Ectodermal cell (in vitro differentiated cells): ENCODE results near the gene ENPP1. TPM values are rescaled to one million over a fixed set of nuclear protein-coding genes. Genes with fewer than 3 reads are reported as not detected.

Experiments
- H3K27ac ChIP-seq: 2 replicates; pipeline ENCODE4 v1.7.0; 2013; ENCODE audit warnings: mild to moderate bottlenecking, low read depth, low read length; ENCODE audit not compliant: insufficient read depth, poor library complexity, severe bottlenecking
- H3K27me3 ChIP-seq: 2 replicates; pipeline ENCODE4 v1.7.0; 2013; ENCODE audit warnings: mild to moderate bottlenecking, low read length; ENCODE audit not compliant: insufficient read depth, control insufficient read depth, poor library complexity, severe bottlenecking
- H3K36me3 ChIP-seq: one replicate; pipeline ENCODE4 v1.7.0; 2013; ENCODE audit warnings: low read length; ENCODE audit not compliant: control insufficient read depth, insufficient read depth
- H3K4me1 ChIP-seq: one replicate; pipeline ENCODE4 v1.7.0; 2013; ENCODE audit warnings: low read length; ENCODE audit not compliant: control insufficient read depth, insufficient read depth
- H3K4me3 ChIP-seq: 2 replicates; pipeline ENCODE4 v1.7.0; 2013; ENCODE audit warnings: low read depth, low read length, control low read depth; ENCODE audit not compliant: insufficient read depth
- H3K9me3 ChIP-seq: 2 replicates; pipeline ENCODE4 v1.7.0; 2013; ENCODE audit warnings: mild to moderate bottlenecking, low read length, moderate library complexity; ENCODE audit not compliant: control insufficient read depth
- WGBS, 2 experiments: methylation state at CpG; one replicate each; pipeline ENCODE4 v1.1.7; 2013; ENCODE audit warnings: missing lambda C conversion rate in 2 of 2; 5-methylcytosine and 5-hydroxymethylcytosine counted together
- polyA plus RNA-seq, 4 experiments: library from polyadenylated mRNA; stranded (reverse); fragments of 50-300 nt; gene quantifications; one replicate each; pipeline ENCODE4 v1.2.3, GENCODE V29; 2013

ENPP1 gene
- 6.2 TPM for polyA plus RNA-seq (2013, experiment 1 of 4)
- polyA plus RNA-seq (2013, experiment 2 of 4): 7.4 TPM
- 5.4 TPM for polyA plus RNA-seq (2013, experiment 3 of 4)
- 5.7 TPM for polyA plus RNA-seq (2013, experiment 4 of 4)

DNA sequence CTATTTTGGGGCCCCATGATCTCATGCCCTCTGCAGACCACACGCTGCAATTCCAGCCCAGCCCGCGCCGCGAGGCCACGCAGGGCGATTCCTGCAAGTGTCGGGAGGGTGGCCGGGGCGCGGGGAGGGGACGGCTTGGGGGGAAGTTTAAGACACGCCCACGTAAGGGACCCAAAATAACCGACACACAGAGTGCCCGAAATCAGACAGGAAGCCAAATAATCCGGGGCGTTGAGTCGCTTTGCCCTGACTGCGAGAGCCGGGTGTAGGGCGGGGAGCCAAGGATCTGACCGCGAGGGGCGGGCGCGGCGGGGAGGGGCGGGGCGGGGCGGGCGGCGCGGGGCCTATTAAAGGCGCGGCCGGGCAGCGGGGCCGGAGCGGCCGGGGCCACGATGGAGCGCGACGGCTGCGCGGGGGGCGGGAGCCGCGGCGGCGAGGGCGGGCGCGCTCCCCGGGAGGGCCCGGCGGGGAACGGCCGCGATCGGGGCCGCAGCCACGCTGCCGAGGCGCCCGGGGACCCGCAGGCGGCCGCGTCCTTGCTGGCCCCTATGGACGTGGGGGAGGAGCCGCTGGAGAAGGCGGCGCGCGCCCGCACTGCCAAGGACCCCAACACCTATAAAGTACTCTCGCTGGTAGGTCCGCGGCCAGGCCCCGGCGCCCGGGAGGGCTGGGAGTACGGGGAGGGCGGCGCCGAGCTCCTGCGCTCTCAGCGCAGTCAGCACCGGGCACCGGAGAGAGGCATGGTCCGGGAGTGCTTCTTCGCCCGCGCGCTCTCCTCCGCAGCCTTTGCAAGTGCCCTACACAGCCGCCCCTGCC, at the start of gene ENPP1:
Gene ENPP1 (plus strand): TSS at position 377 of the 816 bp plus-strand sequence. CDS start 16 bp downstream, at position 393.
- H3K27me3 ChIP-seq: peaks cover 27% of the 10 kb centered on the region
- no peak within 1 kb of the TSS for H3K27ac ChIP-seq
- 0 to 1% methylated on average over 94 to 99 of the region's 99 CpGs for WGBS, 2 experiments

DNA sequence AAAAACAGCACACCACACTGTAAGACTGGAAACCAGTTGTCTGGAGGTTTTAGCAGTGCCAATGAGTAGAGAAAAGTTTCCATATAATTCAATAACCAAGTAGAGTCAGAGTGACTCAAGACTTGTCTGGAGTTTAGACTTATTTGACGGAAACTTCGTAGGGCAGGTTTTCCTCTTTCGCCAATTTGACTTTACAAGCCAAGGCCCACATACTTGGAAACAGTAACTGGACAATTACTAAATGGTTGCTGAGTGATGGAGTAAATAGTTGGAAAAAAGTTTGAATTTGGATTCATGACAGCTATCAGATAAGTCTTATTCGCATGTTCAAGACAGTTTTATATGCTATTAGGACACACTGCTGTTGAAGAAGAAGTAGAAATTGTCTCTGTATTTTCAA, 48.9 kb upstream of the ENPP1 start:
- H3K4me1 ChIP-seq: no peaks in the 10 kb centered on the region
- H3K9me3 ChIP-seq: no peaks in the 10 kb centered on the region
- H3K36me3 ChIP-seq: no peaks in the 10 kb centered on the region
- WGBS, 2 experiments: 95 to 100% methylated on average over 4 of the region's 4 CpGs
- no peak overlapping the region for H3K27ac ChIP-seq
- H3K27me3 ChIP-seq: no peaks in the 10 kb centered on the region
- H3K4me3 ChIP-seq: no peak overlapping the region

More for the DNA sequence above, at the start of gene ENPP1:
- Histone ChIP-seq H3K9me3 (no peaks in the 10 kb centered on the region), H3K4me3 (peak within 1 kb of the TSS; percentile 66), H3K36me3 (no peaks in the 10 kb centered on the region), H3K4me1 (no peaks in the 10 kb centered on the region)

GRCh38 chr6:131761060-131761761, 46.6 kb upstream of the ENPP1 start:
- H3K4me1 ChIP-seq: no peaks in the 10 kb centered on the region
- H3K4me3 ChIP-seq: no peak overlapping the region
- H3K27me3 ChIP-seq: no peaks in the 10 kb centered on the region
- 86 to 87% methylated on average over 2 to 5 of the region's 6 CpGs for WGBS, 2 experiments
- H3K36me3 ChIP-seq: no peaks in the 10 kb centered on the region
- H3K9me3 ChIP-seq: no peaks in the 10 kb centered on the region
- no peak overlapping the region for H3K27ac ChIP-seq

GRCh38 chr6:131761762-131762067, 46.1 kb upstream of the ENPP1 start:
- Histone ChIP-seq H3K4me1 (no peaks in the 10 kb centered on the region), H3K36me3 (no peaks in the 10 kb centered on the region), H3K27ac (no peak overlapping the region), H3K27me3 (no peaks in the 10 kb centered on the region), H3K4me3 (no peak overlapping the region), H3K9me3 (no peaks in the 10 kb centered on the region)
- WGBS, 2 experiments: 80 to 100% methylated on average over 1 of the region's 1 CpG

- Histone ChIP-seq H3K9me3 (no peaks in the 10 kb centered on the region), H3K27me3 (no peaks in the 10 kb centered on the region), H3K4me1 (no peaks in the 10 kb centered on the region), H3K27ac (no peak overlapping the region), H3K36me3 (no peaks in the 10 kb centered on the region), H3K4me3 (no peak overlapping the region)
- 93 to 94% methylated on average over 2 of the region's 2 CpGs for WGBS, 2 experiments
Observed at GRCh38 chr6:131762984-131763383, 44.8 kb upstream of the ENPP1 start.

GRCh38 chr6:131763749-131764148, 44.1 kb upstream of the ENPP1 start:
- Histone ChIP-seq H3K4me1 (no peaks in the 10 kb centered on the region), H3K27ac (no peak overlapping the region), H3K27me3 (no peaks in the 10 kb centered on the region), H3K9me3 (no peaks in the 10 kb centered on the region), H3K36me3 (no peaks in the 10 kb centered on the region), H3K4me3 (no peak overlapping the region)
- 96 to 100% methylated on average over 1 of the region's 1 CpG for WGBS, 2 experiments

DNA sequence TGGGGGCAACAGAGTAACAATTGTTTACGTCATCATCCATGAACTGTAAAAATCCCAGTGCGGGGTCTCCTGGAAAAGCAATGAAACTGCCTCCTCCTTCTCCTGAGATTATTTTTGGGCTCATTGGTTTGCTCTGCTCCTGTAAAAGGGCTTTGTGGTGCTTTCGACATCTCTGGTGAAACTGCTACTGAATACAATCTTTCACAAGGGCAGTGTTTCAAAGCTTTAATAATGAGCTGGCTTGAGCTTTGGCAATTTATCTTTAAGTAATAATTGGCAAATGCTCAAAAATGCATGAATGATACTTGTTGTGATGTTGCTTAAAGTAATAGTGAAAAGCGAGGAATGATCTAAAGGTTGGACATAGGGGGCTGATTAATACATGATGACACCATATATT, 43.5 kb upstream of the ENPP1 start:
- H3K4me1 ChIP-seq: no peaks in the 10 kb centered on the region
- no peaks in the 10 kb centered on the region for H3K36me3 ChIP-seq
- H3K27me3 ChIP-seq: no peaks in the 10 kb centered on the region
- no peak overlapping the region for H3K27ac ChIP-seq
- no peak overlapping the region for H3K4me3 ChIP-seq
- no peaks in the 10 kb centered on the region for H3K9me3 ChIP-seq
- 93 to 95% methylated on average over 4 of the region's 4 CpGs for WGBS, 2 experiments

DNA sequence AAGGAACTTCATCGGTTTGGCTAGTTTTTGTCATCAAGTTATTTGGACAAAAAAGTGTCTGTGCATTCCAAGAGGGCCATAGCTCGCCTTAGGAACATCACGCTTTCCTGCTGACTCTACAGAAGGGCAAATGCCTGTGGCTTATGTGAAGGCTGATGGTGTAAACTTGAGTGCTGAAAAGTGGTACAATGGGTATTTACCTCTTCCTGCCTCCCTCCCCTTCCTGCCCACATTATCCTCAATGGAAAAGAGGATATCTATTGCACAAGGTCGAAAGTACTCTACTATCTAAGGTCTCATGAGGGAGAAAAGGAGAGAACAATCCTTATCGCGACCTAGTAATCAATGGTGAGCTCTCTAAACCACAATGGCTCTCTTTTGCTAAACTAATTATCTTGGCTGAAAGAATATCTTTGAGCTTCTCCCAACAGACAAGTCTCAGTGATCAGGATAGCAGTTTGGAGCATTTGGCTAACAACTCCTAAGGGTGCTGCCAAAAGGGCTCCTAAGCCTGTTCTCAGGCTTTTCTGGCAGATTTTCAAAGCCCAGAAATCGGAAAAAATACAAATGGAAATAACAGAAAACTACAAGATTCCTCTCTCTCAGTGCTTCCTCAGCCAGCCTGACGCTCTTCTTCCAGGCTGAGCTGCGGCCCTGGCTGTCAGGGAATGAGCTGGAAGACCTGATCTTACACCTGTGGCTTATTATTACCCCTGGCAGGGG, 42.6 kb upstream of the ENPP1 start:
- 85 to 91% methylated on average over 9 of the region's 9 CpGs for whole genome bisulfite sequencing, 2 experiments
- no peak overlapping the region for H3K4me3 ChIP-seq

GRCh38 chr6:131765804-131766135, 42.0 kb upstream of the ENPP1 start:
- Histone ChIP-seq H3K36me3 (no peaks in the 10 kb centered on the region), H3K27ac (no peak overlapping the region), H3K9me3 (no peaks in the 10 kb centered on the region), H3K4me1 (no peaks in the 10 kb centered on the region), H3K27me3 (no peaks in the 10 kb centered on the region), H3K4me3 (no peak overlapping the region)
- WGBS, 2 experiments: 95 to 99% methylated on average over 4 of the region's 4 CpGs

More for the DNA sequence above, 42.6 kb upstream of the ENPP1 start:
- Histone ChIP-seq H3K27me3 (no peaks in the 10 kb centered on the region), H3K36me3 (no peaks in the 10 kb centered on the region), H3K27ac (no peak overlapping the region), H3K9me3 (no peaks in the 10 kb centered on the region), H3K4me1 (no peaks in the 10 kb centered on the region)

GRCh38 chr6:131766631-131767030, 41.2 kb upstream of the ENPP1 start:
- WGBS, 2 experiments: 93 to 100% methylated on average over 2 of the region's 2 CpGs
- no peak overlapping the region for H3K27ac ChIP-seq
- no peaks in the 10 kb centered on the region for H3K9me3 ChIP-seq
- H3K4me3 ChIP-seq: no peak overlapping the region
- no peaks in the 10 kb centered on the region for H3K27me3 ChIP-seq
- no peaks in the 10 kb centered on the region for H3K4me1 ChIP-seq
- no peaks in the 10 kb centered on the region for H3K36me3 ChIP-seq
